SK-N-SH treated with all-trans-retinoic acid at 6 μM for 48 hours (cell line): ENCODE measurements around the gene IGFBP2.

Experiments used
- ATAC-seq: fragments of 200-7000 bp; cut with Tn5 transposase; 3 replicates; pipeline ENCODE4 v1.9.1; 2020; ENCODE audit warnings: mild to moderate bottlenecking, moderate library complexity
- ARNTL ChIP-seq: fragments of 450-650 bp; formaldehyde crosslinking; IDR thresholded peaks from 2 replicates; pipeline ENCODE4 v1.5.0; 2020; ENCODE audit warnings: low read depth, mild to moderate bottlenecking, moderate library complexity, borderline replicate concordance
- CSDC2 ChIP-seq: fragments of 250-450 bp; sonication (Bioruptor Pico); IDR thresholded peaks from 2 replicates; pipeline ENCODE4 v1.5.0; 2020; ENCODE audit warnings: mild to moderate bottlenecking, moderate library complexity
- ESRRG ChIP-seq: fragments of 250-450 bp; sonication (Bioruptor Pico); IDR thresholded peaks from 2 replicates; pipeline ENCODE4 v1.6.1; 2021; ENCODE audit warnings: mild to moderate bottlenecking
- GLIS3 ChIP-seq: fragments of 250-450 bp; sonication (Bioruptor Pico); IDR thresholded peaks from 2 replicates; pipeline ENCODE4 v1.5.0; 2020; ENCODE audit warnings: mild to moderate bottlenecking, moderate library complexity
- ISL1 ChIP-seq: fragments of 250-450 bp; sonication (Bioruptor Pico); IDR thresholded peaks from 2 replicates; pipeline ENCODE4 v2.1.2; 2022; ENCODE audit warnings: mild to moderate bottlenecking, moderate library complexity
- OSR1 ChIP-seq: fragments of 250-450 bp; sonication (Bioruptor Pico); IDR thresholded peaks from 2 replicates; pipeline ENCODE4 v1.8.0; 2022; ENCODE audit warnings: moderate library complexity, mild to moderate bottlenecking, inconsistent platforms
- PPARA ChIP-seq: fragments of 250-450 bp; sonication (Bioruptor Pico); IDR thresholded peaks from 2 replicates; pipeline ENCODE4 v1.5.0; 2020; ENCODE audit warnings: mild to moderate bottlenecking, borderline replicate concordance
- RARB ChIP-seq: fragments of 250-450 bp; sonication (Bioruptor Pico); IDR thresholded peaks from 2 replicates; pipeline ENCODE4 v1.8.0; 2021; ENCODE audit warnings: mild to moderate bottlenecking, moderate library complexity
- SNAI2 ChIP-seq: fragments of 250-450 bp; sonication (Bioruptor Pico); IDR thresholded peaks from 2 replicates; pipeline ENCODE4 v1.5.0; 2020; ENCODE audit warnings: mild to moderate bottlenecking, moderate library complexity
- TSHZ2 ChIP-seq: fragments of 250-450 bp; sonication (Bioruptor Pico); IDR thresholded peaks from 2 replicates; pipeline ENCODE4 v1.5.0; 2020; ENCODE audit warnings: mild to moderate bottlenecking, moderate library complexity
- ZC3H10 ChIP-seq: fragments of 250-450 bp; sonication (Bioruptor Pico); IDR thresholded peaks from 2 replicates; pipeline ENCODE4 v1.5.1; 2021; ENCODE audit warnings: mild to moderate bottlenecking, moderate library complexity
- ZFP3 ChIP-seq: fragments of 250-450 bp; sonication (Bioruptor Pico); IDR thresholded peaks from 2 replicates; pipeline ENCODE4 v1.5.0; 2020; ENCODE audit warnings: mild to moderate bottlenecking, moderate library complexity
- ZFP30 ChIP-seq: fragments of 450-650 bp; formaldehyde crosslinking; IDR thresholded peaks from 2 replicates; pipeline ENCODE4 v1.5.0; 2022; ENCODE audit warnings: mild to moderate bottlenecking, moderate library complexity
- ZNF565 ChIP-seq: fragments of 450-650 bp; formaldehyde crosslinking; conservative IDR thresholded peaks from 2 replicates; pipeline ENCODE4 v1.5.0; 2020; ENCODE audit warnings: low read depth, mild to moderate bottlenecking, moderate library complexity
- ZNF70 ChIP-seq: fragments of 450-650 bp; formaldehyde crosslinking; IDR thresholded peaks from 2 replicates; pipeline ENCODE4 v1.5.0; 2020; ENCODE audit warnings: mild to moderate bottlenecking, moderate library complexity
- ZNF8 ChIP-seq: fragments of 450-650 bp; formaldehyde crosslinking; IDR thresholded peaks from 2 replicates; pipeline ENCODE4 v1.5.0; 2020; ENCODE audit warnings: mild to moderate bottlenecking, moderate library complexity
- TF ChIP-seq, protein P1 (sequence below): fragments of 250-450 bp; sonication (Bioruptor Pico); IDR thresholded peaks from 2 replicates; pipeline ENCODE4 v1.8.0; 2021; ENCODE audit warnings: low read depth, mild to moderate bottlenecking, moderate library complexity, borderline replicate concordance
- TF ChIP-seq, protein P2 (sequence below): fragments of 250-450 bp; sonication (Bioruptor Pico); IDR thresholded peaks from 2 replicates; pipeline ENCODE4 v1.5.1; 2021; ENCODE audit warnings: mild to moderate bottlenecking, moderate library complexity
- TF ChIP-seq, protein P3 (sequence below): fragments of 250-450 bp; sonication (Bioruptor Pico); IDR thresholded peaks from 2 replicates; pipeline ENCODE4 v1.5.1; 2020; ENCODE audit warnings: low read depth, mild to moderate bottlenecking, moderate library complexity
- TF ChIP-seq, protein P4 (sequence below): fragments of 250-450 bp; sonication (Bioruptor Pico); IDR thresholded peaks from 2 replicates; pipeline ENCODE4 v1.8.0; 2020; ENCODE audit warnings: mild to moderate bottlenecking, moderate library complexity, borderline replicate concordance

Gene IGFBP2

GRCh38 chr2:216690853-216691741 is 57.9 kb downstream of the IGFBP2 start:
- TF ChIP-seq ZNF565 (CRISPR knock-in tag): no peak
- TF ChIP-seq, protein P1, sequence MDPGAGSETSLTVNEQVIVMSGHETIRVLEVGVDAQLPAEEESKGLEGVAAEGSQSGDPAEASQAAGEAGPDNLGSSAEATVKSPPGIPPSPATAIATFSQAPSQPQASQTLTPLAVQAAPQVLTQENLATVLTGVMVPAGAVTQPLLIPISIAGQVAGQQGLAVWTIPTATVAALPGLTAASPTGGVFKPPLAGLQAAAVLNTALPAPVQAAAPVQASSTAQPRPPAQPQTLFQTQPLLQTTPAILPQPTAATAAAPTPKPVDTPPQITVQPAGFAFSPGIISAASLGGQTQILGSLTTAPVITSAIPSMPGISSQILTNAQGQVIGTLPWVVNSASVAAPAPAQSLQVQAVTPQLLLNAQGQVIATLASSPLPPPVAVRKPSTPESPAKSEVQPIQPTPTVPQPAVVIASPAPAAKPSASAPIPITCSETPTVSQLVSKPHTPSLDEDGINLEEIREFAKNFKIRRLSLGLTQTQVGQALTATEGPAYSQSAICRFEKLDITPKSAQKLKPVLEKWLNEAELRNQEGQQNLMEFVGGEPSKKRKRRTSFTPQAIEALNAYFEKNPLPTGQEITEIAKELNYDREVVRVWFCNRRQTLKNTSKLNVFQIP (CRISPR knock-in tag): no peak
- no peak for TF ChIP-seq ZNF8
- no peak for TF ChIP-seq ZFP3 (CRISPR knock-in tag)
- no peak for TF ChIP-seq ARNTL (CRISPR knock-in tag)
- TF ChIP-seq ZNF70 (CRISPR knock-in tag): no peak
- TF ChIP-seq ZC3H10 (CRISPR knock-in tag): no peak
- TF ChIP-seq SNAI2 (CRISPR knock-in tag): no peak
- peak; percentile 47 for ATAC-seq

GRCh38 chr2:216692636-216693413 is 59.6 kb downstream of the IGFBP2 start:
- ATAC-seq: peak; percentile 70
- TF ChIP-seq TSHZ2 (no peak), RARB (no peak), ZNF565 (CRISPR knock-in tag) (no peak), GLIS3 (no peak), ZNF8 (no peak), ESRRG (CRISPR knock-in tag) (no peak), SNAI2 (CRISPR knock-in tag) (no peak), ARNTL (CRISPR knock-in tag) (no peak), ZFP3 (CRISPR knock-in tag) (no peak)
- TF ChIP-seq, protein P2, sequence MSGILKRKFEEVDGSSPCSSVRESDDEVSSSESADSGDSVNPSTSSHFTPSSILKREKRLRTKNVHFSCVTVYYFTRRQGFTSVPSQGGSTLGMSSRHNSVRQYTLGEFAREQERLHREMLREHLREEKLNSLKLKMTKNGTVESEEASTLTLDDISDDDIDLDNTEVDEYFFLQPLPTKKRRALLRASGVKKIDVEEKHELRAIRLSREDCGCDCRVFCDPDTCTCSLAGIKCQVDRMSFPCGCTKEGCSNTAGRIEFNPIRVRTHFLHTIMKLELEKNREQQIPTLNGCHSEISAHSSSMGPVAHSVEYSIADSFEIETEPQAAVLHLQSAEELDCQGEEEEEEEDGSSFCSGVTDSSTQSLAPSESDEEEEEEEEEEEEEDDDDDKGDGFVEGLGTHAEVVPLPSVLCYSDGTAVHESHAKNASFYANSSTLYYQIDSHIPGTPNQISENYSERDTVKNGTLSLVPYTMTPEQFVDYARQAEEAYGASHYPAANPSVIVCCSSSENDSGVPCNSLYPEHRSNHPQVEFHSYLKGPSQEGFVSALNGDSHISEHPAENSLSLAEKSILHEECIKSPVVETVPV (CRISPR knock-in tag): no peak
- TF ChIP-seq, protein P3, sequence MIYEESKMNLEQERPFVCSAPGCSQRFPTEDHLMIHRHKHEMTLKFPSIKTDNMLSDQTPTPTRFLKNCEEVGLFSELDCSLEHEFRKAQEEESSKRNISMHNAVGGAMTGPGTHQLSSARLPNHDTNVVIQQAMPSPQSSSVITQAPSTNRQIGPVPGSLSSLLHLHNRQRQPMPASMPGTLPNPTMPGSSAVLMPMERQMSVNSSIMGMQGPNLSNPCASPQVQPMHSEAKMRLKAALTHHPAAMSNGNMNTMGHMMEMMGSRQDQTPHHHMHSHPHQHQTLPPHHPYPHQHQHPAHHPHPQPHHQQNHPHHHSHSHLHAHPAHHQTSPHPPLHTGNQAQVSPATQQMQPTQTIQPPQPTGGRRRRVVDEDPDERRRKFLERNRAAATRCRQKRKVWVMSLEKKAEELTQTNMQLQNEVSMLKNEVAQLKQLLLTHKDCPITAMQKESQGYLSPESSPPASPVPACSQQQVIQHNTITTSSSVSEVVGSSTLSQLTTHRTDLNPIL (CRISPR knock-in tag): no peak
- TF ChIP-seq, protein P1 (CRISPR knock-in tag): no peak
- TF ChIP-seq, all 23 proteins: peak for 0

DNA sequence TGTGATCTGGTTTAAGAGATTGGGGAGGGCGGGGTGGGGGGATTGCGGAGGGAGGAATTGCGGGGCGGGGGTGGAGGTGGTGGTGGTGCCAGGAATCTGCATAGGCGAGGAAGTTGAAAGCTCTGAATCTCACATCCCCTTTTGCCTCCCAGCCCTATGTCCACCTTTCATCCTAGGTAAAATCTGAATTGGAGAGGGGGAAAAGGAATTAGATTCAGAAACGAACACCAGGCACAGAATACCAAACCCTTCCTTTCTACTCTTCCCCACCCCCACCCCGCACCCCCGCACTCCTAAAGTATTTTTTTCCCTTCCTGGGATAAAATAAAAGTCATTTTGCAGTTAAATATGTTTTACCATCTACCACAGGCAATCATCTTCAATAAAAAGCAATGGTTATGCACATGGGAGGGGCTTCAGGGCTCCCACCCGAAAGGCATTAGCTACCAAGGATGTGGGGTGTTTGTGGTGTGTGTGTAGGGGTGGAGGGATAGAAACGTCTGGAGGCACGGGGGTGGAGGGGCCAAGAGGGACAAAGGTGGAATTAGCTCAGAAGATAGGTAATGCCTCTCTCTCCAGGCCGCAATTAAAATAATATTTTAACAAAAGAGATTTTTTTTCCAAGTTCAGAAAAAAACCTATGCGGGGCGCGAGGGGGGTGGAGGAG is 60.3 kb downstream of the IGFBP2 start:
- ATAC-seq: peak; percentile 1
- TF ChIP-seq PPARA (CRISPR knock-in tag): no peak
- no peak for TF ChIP-seq ZFP3 (CRISPR knock-in tag)
- TF ChIP-seq, protein P4, sequence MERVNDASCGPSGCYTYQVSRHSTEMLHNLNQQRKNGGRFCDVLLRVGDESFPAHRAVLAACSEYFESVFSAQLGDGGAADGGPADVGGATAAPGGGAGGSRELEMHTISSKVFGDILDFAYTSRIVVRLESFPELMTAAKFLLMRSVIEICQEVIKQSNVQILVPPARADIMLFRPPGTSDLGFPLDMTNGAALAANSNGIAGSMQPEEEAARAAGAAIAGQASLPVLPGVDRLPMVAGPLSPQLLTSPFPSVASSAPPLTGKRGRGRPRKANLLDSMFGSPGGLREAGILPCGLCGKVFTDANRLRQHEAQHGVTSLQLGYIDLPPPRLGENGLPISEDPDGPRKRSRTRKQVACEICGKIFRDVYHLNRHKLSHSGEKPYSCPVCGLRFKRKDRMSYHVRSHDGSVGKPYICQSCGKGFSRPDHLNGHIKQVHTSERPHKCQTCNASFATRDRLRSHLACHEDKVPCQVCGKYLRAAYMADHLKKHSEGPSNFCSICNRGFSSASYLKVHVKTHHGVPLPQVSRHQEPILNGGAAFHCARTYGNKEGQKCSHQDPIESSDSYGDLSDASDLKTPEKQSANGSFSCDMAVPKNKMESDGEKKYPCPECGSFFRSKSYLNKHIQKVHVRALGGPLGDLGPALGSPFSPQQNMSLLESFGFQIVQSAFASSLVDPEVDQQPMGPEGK (CRISPR knock-in tag): no peak
- TF ChIP-seq ISL1: no peak
- TF ChIP-seq SNAI2 (CRISPR knock-in tag): no peak
- TF ChIP-seq OSR1: no peak
- no peak for TF ChIP-seq ARNTL (CRISPR knock-in tag)
- TF ChIP-seq CSDC2 (CRISPR knock-in tag): no peak
- TF ChIP-seq ZFP30: no peak
- TF ChIP-seq, protein P1 (CRISPR knock-in tag): no peak
- TF ChIP-seq ZNF8: no peak
